ENCODE measurements around the gene NFIA. TPM values are rescaled to one million over a fixed set of nuclear protein-coding genes. Genes with fewer than 3 reads are reported as not detected.

Gene NFIA
- total RNA-seq, 1 experiment from 2014 or later, result 12.7 TPM

DNA sequence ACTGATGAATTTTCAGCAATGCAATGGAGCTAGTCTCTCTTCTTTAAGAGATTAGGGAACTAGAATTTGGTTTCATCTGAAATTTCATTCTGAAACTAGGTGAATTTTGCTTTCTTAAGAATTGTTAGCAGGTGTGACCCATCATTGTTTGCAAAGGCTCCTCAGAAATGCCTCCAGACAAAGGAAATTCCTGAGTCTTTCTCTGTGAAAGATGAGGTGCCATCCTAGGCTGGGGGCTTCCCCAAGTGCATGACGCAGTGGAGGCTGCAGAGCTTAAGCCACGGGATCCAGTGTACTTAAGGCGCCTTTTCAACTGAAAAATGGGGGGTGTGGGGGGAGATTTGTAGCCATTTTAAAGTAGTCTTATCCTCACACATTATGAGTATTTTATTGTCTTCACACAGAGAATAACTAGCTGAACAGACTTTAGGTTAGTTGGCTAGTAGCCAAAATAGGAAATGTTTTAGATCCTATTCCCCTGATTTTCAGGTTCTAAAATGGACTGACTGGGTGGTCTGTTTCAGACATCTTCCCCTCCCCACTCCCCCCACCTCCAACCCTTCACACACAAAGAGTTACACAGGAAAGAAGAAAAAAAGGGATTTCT, 202.0 kb downstream of the NFIA start:
- no peaks in the 10 kb centered on the region for H3K79me2 ChIP-seq (ENCODE audit: low read length)
- no peak for DNase-seq
- ATAC-seq, result no peak
- ChIA-PET POLR2A (ENCODE audit: unreplicated experiment) (no interaction called here), CTCF (no interaction called here)
- H3K9me2 ChIP-seq (replicated peaks; ENCODE audit: low read length), result no peaks in the 10 kb centered on the region
- no peak overlapping the region for H3K4me2 ChIP-seq (ENCODE audit: low read length)
- no peaks in the 10 kb centered on the region for H3K9me3 ChIP-seq (ENCODE audit: low read length)
- no peaks in the 10 kb centered on the region for H3K36me3 ChIP-seq (ENCODE audit: low read depth, low read length)
- BruUV-seq (replicated peaks), result no TSS peak
- no peak overlapping the region for H2AFZ ChIP-seq (ENCODE audit: low read length)
- intact Hi-C loops (cut with micrococcal nuclease), result no loop called here
- peaks cover 34% of the 10 kb centered on the region for H3K4me1 ChIP-seq (ENCODE audit: insufficient read depth, low read length)
- no peak overlapping the region for H3K4me3 ChIP-seq (ENCODE audit: low read length)
- H3K27ac ChIP-seq (ENCODE audit: low read length), result no peak overlapping the region
- no peaks in the 10 kb centered on the region for H4K20me1 ChIP-seq (ENCODE audit: low read length)
- H3K9ac ChIP-seq (ENCODE audit: low read length), result no peak overlapping the region
- H3F3A ChIP-seq (ENCODE audit: low read length, unreplicated experiment), result no peaks in the 10 kb centered on the region
- TF ChIP-seq, protein P1, sequence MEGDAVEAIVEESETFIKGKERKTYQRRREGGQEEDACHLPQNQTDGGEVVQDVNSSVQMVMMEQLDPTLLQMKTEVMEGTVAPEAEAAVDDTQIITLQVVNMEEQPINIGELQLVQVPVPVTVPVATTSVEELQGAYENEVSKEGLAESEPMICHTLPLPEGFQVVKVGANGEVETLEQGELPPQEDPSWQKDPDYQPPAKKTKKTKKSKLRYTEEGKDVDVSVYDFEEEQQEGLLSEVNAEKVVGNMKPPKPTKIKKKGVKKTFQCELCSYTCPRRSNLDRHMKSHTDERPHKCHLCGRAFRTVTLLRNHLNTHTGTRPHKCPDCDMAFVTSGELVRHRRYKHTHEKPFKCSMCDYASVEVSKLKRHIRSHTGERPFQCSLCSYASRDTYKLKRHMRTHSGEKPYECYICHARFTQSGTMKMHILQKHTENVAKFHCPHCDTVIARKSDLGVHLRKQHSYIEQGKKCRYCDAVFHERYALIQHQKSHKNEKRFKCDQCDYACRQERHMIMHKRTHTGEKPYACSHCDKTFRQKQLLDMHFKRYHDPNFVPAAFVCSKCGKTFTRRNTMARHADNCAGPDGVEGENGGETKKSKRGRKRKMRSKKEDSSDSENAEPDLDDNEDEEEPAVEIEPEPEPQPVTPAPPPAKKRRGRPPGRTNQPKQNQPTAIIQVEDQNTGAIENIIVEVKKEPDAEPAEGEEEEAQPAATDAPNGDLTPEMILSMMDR (conservative IDR thresholded peaks at IDR 0.05; ENCODE audit: low read depth, low read length), result no peak
- no peak for TF ChIP-seq EZH2phosphoT487 (IDR thresholded peaks at IDR 0.05; ENCODE audit: borderline replicate concordance, low read length)
- no peak for TF ChIP-seq EZH2 (IDR thresholded peaks at IDR 0.05; ENCODE audit: low read length, unreplicated experiment)
- H3K27me3 ChIP-seq (ENCODE audit: low read length), result no peaks in the 10 kb centered on the region

DNA sequence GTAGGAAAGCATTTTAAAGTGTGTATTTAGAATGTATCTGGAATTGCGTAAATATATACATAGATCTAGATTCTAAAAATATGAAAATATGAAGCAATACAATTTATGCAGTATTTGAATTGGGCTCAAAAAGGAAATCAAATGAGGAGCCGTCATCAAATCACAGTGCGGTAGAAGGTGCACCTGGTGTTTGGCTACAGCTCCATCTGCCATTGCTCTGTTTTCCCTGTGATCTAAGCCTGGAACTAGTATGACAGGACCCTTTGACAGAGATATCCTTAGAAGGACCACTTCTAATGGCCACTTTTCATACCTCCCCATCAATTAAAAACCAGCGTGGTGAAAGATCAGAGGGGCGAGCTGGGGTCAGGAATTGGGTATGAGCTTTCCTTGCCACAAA, 202.6 kb downstream of the NFIA start:
- Histone ChIP-seq H3K36me3 (ENCODE audit: low read depth, low read length) (no peaks in the 10 kb centered on the region), H3F3A (ENCODE audit: low read length, unreplicated experiment) (no peaks in the 10 kb centered on the region), H3K4me3 (ENCODE audit: low read length) (no peak overlapping the region), H3K9ac (ENCODE audit: low read length) (no peak overlapping the region), H3K9me2 (replicated peaks; ENCODE audit: low read length) (no peaks in the 10 kb centered on the region), H3K27ac (ENCODE audit: low read length) (no peak overlapping the region), H3K27me3 (ENCODE audit: low read length) (no peaks in the 10 kb centered on the region), H3K4me2 (ENCODE audit: low read length) (no peak overlapping the region), H2AFZ (ENCODE audit: low read length) (no peak overlapping the region), H3K79me2 (ENCODE audit: low read length) (no peaks in the 10 kb centered on the region), H4K20me1 (ENCODE audit: low read length) (no peaks in the 10 kb centered on the region), H3K9me3 (ENCODE audit: low read length) (no peaks in the 10 kb centered on the region), H3K4me1 (ENCODE audit: insufficient read depth, low read length) (peaks cover 34% of the 10 kb centered on the region)
- ATAC-seq (no peak), DNase-seq (no peak)
- ChIA-PET POLR2A (ENCODE audit: unreplicated experiment) (no interaction called here), CTCF (no interaction called here)
- TF ChIP-seq, protein P1 (conservative IDR thresholded peaks at IDR 0.05; ENCODE audit: low read depth, low read length), result no peak
- no peak for TF ChIP-seq EZH2phosphoT487 (IDR thresholded peaks at IDR 0.05; ENCODE audit: borderline replicate concordance, low read length)
- TF ChIP-seq EZH2 (IDR thresholded peaks at IDR 0.05; ENCODE audit: low read length, unreplicated experiment), result no peak
- BruUV-seq (replicated peaks), result no TSS peak
- intact Hi-C loops (cut with micrococcal nuclease), result no loop called here

DNA sequence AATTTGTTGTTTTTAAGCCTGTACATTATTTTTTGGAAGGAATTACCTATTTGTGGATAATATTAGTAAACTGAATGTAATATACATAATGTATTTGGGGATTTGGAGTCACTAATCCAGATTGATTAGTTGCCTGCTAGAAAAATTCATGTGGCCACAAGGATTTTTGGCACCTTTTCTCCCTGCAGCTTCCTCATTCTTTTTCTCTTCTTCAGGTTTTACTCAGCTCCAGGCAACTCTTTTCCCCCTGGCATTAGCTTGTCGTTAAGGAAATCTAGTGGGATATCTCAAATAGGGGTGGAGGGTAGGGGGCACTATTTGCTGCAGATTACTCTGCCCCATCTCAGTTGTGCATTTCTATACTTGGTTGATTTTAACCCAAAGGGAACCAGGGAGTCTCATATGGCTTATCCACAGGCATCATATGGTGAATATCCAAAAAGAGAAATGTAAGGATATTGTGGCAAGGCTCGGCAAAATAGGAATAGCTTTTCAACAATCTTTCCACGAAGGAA, 203.1 kb downstream of the NFIA start:
- ATAC-seq, result no peak
- no peaks in the 10 kb centered on the region for H3K36me3 ChIP-seq (ENCODE audit: low read depth, low read length)
- H3K27ac ChIP-seq (ENCODE audit: low read length), result no peak overlapping the region
- H3K9me3 ChIP-seq (ENCODE audit: low read length), result no peaks in the 10 kb centered on the region
- H3K4me1 ChIP-seq (ENCODE audit: insufficient read depth, low read length), result peaks cover 34% of the 10 kb centered on the region
- peak; percentile 7 for DNase-seq
- H3K4me3 ChIP-seq (ENCODE audit: low read length), result no peak overlapping the region
- no peak overlapping the region for H3K9ac ChIP-seq (ENCODE audit: low read length)
- H3K79me2 ChIP-seq (ENCODE audit: low read length), result no peaks in the 10 kb centered on the region
- POLR2A ChIA-PET (ENCODE audit: unreplicated experiment), result no interaction called here
- H3F3A ChIP-seq (ENCODE audit: low read length, unreplicated experiment), result no peaks in the 10 kb centered on the region
- H3K4me2 ChIP-seq (ENCODE audit: low read length), result no peak overlapping the region
- H3K27me3 ChIP-seq (ENCODE audit: low read length), result no peaks in the 10 kb centered on the region
- no peak for TF ChIP-seq EZH2phosphoT487 (IDR thresholded peaks at IDR 0.05; ENCODE audit: borderline replicate concordance, low read length)
- TF ChIP-seq EZH2 (IDR thresholded peaks at IDR 0.05; ENCODE audit: low read length, unreplicated experiment), result no peak
- TF ChIP-seq, protein P1 (conservative IDR thresholded peaks at IDR 0.05; ENCODE audit: low read depth, low read length), result no peak
- no peaks in the 10 kb centered on the region for H3K9me2 ChIP-seq (replicated peaks; ENCODE audit: low read length)
- H4K20me1 ChIP-seq (ENCODE audit: low read length), result no peaks in the 10 kb centered on the region
- intact Hi-C loops (cut with micrococcal nuclease), result no loop called here
- no peak overlapping the region for H2AFZ ChIP-seq (ENCODE audit: low read length)
- BruUV-seq (replicated peaks), result no TSS peak
- CTCF ChIA-PET, result no interaction called here

Data from PC-3 (cell line).